Astrocyte (in vitro differentiated cells and primary cell): ENCODE results near the gene FAM184B. TPM values are rescaled to one million over a fixed set of nuclear protein-coding genes. Genes with fewer than 3 reads are reported as not detected.

Experiments used
- DNase-seq: peaks from one replicate; pipeline ENCODE4 v3.0.0-alpha.2; 2010; ENCODE audit warnings: low read depth
- FAIRE-seq: peaks from 2 replicates; lab custom pipeline; 2011; peaks lifted over from hg19 to GRCh38; lab: Jason Lieb, UNC
- H2AFZ ChIP-seq: 2 replicates; pipeline ENCODE4 v1.6.0; 2012; ENCODE audit warnings: low read depth, low read length, inconsistent platforms
- H3K27ac ChIP-seq: 2 replicates; pipeline ENCODE4 v1.5.1; 2011; ENCODE audit warnings: low read depth, low read length, inconsistent platforms
- H3K27me3 ChIP-seq: 2 replicates; pipeline ENCODE4 v1.6.0; 2011; ENCODE audit warnings: low read length, inconsistent platforms; ENCODE audit not compliant: insufficient read depth
- H3K36me3 ChIP-seq: 2 replicates; pipeline ENCODE4 v1.5.1; 2011; ENCODE audit warnings: low read length, inconsistent platforms; ENCODE audit not compliant: insufficient read depth
- H3K4me1 ChIP-seq: 2 replicates; pipeline ENCODE4 v1.5.1; 2011; ENCODE audit warnings: low read length, inconsistent platforms; ENCODE audit not compliant: insufficient read depth
- H3K4me2 ChIP-seq: 2 replicates; pipeline ENCODE4 v1.6.0; 2012; ENCODE audit warnings: low read length, inconsistent platforms
- H3K4me3 ChIP-seq: 2 replicates; pipeline ENCODE4 v1.5.1; 2011; ENCODE audit warnings: low read depth, mild to moderate bottlenecking, low read length, inconsistent platforms; ENCODE audit not compliant: insufficient read depth
- H3K79me2 ChIP-seq: 2 replicates; pipeline ENCODE4 v1.6.0; 2012; ENCODE audit warnings: mild to moderate bottlenecking, low read length, inconsistent platforms; ENCODE audit not compliant: insufficient read depth
- H3K9ac ChIP-seq: 2 replicates; pipeline ENCODE4 v1.6.0; 2012; ENCODE audit warnings: mild to moderate bottlenecking, low read length, inconsistent platforms
- H3K9me3 ChIP-seq: 2 replicates; pipeline ENCODE4 v1.5.1; 2012; ENCODE audit warnings: low read depth, mild to moderate bottlenecking, low read length, inconsistent platforms; ENCODE audit not compliant: insufficient read depth
- H4K20me1 ChIP-seq: 2 replicates; pipeline ENCODE4 v1.6.0; 2012; ENCODE audit warnings: low read length, inconsistent platforms; ENCODE audit not compliant: insufficient read depth
- H3K27ac Mint-ChIP-seq: one replicate; pipeline ENCODE4 v1.8.0; 2021; ENCODE audit warnings: mild to moderate bottlenecking, mixed read lengths; ENCODE audit not compliant: unreplicated experiment
- H3K27me3 Mint-ChIP-seq: one replicate; pipeline ENCODE4 v1.8.0; 2021; ENCODE audit warnings: low read depth, mixed read lengths; ENCODE audit not compliant: unreplicated experiment
- H3K36me3 Mint-ChIP-seq: one replicate; pipeline ENCODE4 v1.8.0; 2021; ENCODE audit warnings: low read depth, mixed read lengths; ENCODE audit not compliant: unreplicated experiment
- H3K4me1 Mint-ChIP-seq: one replicate; pipeline ENCODE4 v1.8.0; 2021; ENCODE audit warnings: low read depth, mixed read lengths; ENCODE audit not compliant: unreplicated experiment
- H3K4me3 Mint-ChIP-seq: one replicate; pipeline ENCODE4 v1.8.0; 2021; ENCODE audit warnings: mild to moderate bottlenecking, moderate library complexity, mixed read lengths; ENCODE audit not compliant: unreplicated experiment
- H3K9me3 Mint-ChIP-seq: one replicate; pipeline ENCODE4 v1.8.0; 2021; ENCODE audit warnings: mild to moderate bottlenecking, mixed read lengths; ENCODE audit not compliant: unreplicated experiment
- CTCF ChIP-seq: IDR thresholded peaks from 2 replicates; pipeline ENCODE4 v1.5.1; 2011; ENCODE audit warnings: low read depth, mild to moderate bottlenecking, inconsistent platforms, low read length, moderate library complexity; ENCODE audit not compliant: insufficient read depth
- EZH2 ChIP-seq: IDR thresholded peaks from 2 replicates; pipeline ENCODE4 v1.6.1; 2012; ENCODE audit warnings: mild to moderate bottlenecking, low read length, inconsistent platforms; ENCODE audit not compliant: insufficient read depth
- total RNA-seq: library from RNA; stranded (reverse); gene quantifications from 2 replicates; pipeline ENCODE4 v1.2.1, GENCODE V29; 2021

FAM184B gene
- total RNA-seq, 1 donor from 2014 or later = 0.54 TPM

GRCh38 chr4:17740702-17741101 is 40.7 kb downstream of the FAM184B start:
- Histone ChIP-seq H3K36me3 (no peaks in the 10 kb centered on the region), H2AFZ (no peak overlapping the region), H3K9me3 (no peaks in the 10 kb centered on the region), H3K4me1 (no peaks in the 10 kb centered on the region), H3K79me2 (no peaks in the 10 kb centered on the region), H3K4me2 (no peak overlapping the region), H3K27me3 (no peaks in the 10 kb centered on the region), H3K4me3 (no peak overlapping the region), H3K27ac (no peak overlapping the region), H3K9ac (no peak overlapping the region), H4K20me1 (no peaks in the 10 kb centered on the region)
- Mint-ChIP-seq H3K27me3 (peaks cover 2% of the 10 kb centered on the region), H3K4me1 (peaks cover 3% of the 10 kb centered on the region), H3K36me3 (no peaks in the 10 kb centered on the region), H3K9me3 (no peaks in the 10 kb centered on the region), H3K27ac (no peak overlapping the region), H3K4me3 (no peak overlapping the region)
- FAIRE-seq (no peak), DNase-seq (no peak)
- TF ChIP-seq CTCF (no peak), EZH2 (no peak)

- H3K36me3 ChIP-seq = no peaks in the 10 kb centered on the region
- FAIRE-seq = no peak
These were observed 44.9 kb downstream of the FAM184B start for GRCh38 chr4:17736484-17736883.

More at GRCh38 chr4:17736484-17736883, 44.9 kb downstream of the FAM184B start:
- no peaks in the 10 kb centered on the region for H3K27me3 ChIP-seq
- H3K79me2 ChIP-seq = no peaks in the 10 kb centered on the region
- no peaks in the 10 kb centered on the region for H3K36me3 Mint-ChIP-seq
- no peaks in the 10 kb centered on the region for H3K4me1 Mint-ChIP-seq
- H4K20me1 ChIP-seq = no peaks in the 10 kb centered on the region
- H3K4me2 ChIP-seq = no peak overlapping the region
- no peaks in the 10 kb centered on the region for H3K4me1 ChIP-seq
- no peaks in the 10 kb centered on the region for H3K27me3 Mint-ChIP-seq
- H3K27ac Mint-ChIP-seq = no peak overlapping the region
- no peak for DNase-seq
- H3K9me3 ChIP-seq = no peaks in the 10 kb centered on the region
- no peak overlapping the region for H3K9ac ChIP-seq
- no peak overlapping the region for H3K27ac ChIP-seq
- no peak overlapping the region for H3K4me3 Mint-ChIP-seq
- H3K4me3 ChIP-seq = no peak overlapping the region
- no peak overlapping the region for H2AFZ ChIP-seq
- H3K9me3 Mint-ChIP-seq = peaks cover 3% of the 10 kb centered on the region
- no peak for TF ChIP-seq CTCF
- TF ChIP-seq EZH2 = no peak
